GM18520 (cell line): ENCODE data around the gene PRRG2.
"Not testable (repeated sequence)": the region's sequence is repeated elsewhere in the genome, so short reads cannot be mapped to it uniquely, and the experiment has no call there.

Experiments used
- ATAC-seq: cut with Tn5 transposase; IDR thresholded peaks from one replicate; pipeline ENCODE4 v1.9.1; 2021; ENCODE audit not compliant: unreplicated experiment

Gene PRRG2

DNA sequence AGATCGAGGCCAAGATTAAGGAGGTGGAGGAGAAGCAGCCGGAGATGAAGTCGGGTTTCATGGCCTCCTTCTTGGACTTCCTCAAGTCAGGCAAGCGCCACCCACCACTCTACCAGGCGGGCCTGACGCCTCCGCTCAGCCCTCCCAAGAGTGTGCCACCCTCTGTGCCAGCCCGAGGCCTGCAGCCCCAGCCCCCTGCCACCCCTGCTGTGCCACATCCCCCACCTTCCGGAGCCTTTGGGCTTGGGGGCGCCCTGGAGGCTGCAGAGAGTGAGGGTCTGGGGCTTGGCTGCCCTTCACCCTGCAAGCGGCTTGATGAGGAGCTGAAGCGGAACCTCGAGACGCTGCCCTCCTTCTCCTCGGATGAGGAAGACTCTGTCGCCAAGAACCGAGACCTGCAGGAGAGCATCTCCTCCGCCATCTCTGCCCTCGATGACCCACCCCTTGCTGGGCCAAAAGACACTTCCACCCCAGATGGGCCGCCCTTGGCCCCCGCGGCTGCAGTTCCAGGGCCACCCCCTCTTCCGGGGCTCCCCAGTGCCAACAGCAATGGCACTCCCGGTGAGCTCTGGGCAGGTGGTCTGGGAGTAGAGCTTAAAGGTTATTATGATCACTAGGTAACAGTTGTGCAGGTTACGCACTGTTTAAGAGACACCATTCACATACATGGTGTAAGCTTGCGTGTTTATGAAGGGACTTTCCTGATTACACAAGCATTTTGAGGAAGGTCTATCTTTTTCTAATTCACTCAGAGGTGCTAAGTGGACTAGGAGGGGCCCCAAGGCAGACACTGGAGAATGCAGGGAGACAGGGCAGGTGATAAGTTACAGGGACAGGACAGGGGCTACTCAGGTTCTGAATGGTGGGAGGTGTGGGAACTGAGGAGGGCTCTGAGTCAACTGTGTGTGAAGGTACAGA, 18.5 kb downstream of the PRRG2 start:
- no peak for ATAC-seq

GRCh38 chr19:49601482-49602038, 20.4 kb downstream of the PRRG2 start:
- ATAC-seq, result no peak

DNA sequence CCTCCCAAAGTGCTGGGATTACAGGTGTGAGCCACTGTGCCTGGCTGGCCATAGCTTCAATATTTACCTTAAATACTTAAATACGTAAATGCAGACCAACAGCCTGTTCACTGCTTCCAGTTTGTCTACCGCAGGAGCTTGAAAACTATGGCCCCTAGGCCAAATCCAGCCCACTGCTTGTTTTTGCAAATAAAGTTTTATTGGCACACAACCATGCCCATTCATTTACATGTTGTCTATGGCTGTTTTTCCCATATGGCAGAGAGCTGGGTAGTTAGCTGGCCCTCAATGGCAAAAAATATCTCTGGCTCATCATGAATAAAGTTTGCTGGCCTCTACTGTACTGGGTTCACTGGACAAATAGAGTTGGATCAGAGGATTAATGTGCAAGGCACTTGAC, 21.7 kb downstream of the PRRG2 start:
- no peak for ATAC-seq

DNA sequence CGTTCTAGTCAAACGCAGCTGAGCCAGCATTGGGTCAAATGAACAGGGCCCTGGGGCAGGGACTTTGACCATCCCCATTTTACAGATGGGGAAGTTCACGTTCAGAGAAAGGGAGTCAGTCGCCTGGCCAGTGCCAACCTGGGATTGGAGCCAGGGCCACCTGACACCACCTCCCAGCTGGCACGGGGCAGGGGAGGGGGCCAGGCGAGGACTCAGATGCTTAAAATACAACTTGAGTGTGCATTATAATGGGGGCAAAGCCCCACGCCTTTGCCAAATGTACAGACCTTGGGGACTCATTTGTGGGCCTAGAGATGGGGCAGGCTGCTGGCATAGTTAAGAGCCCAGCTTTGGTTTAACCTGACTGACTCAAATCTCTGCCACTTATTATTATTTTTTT, 24.5 kb downstream of the PRRG2 start:
- ATAC-seq, result no peak

- no peak for ATAC-seq
These were observed 28.5 kb downstream of the PRRG2 start for GRCh38 chr19:49609499-49610092.

DNA sequence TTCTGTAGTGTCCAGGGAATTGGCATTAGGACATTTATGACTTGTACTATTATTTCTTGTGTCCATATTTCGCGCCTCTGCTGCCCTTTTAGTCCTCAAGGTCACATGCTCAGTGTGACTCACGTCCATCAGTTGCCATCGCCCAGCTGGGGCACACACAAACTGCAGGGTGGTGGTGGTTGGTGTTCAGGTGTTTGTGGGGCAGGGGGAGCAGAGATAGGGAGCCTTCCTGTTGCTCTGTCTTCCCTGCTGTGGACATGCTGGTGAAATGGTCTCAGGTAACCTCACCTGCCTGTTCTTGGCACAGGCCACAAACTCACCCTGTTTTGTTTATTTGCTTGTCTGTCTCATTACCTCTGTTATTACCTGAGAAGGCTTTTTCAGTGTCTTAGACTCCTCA, 32.3 kb downstream of the PRRG2 start:
- ATAC-seq, result no peak

- no peak for ATAC-seq
These were observed 33.1 kb downstream of the PRRG2 start for GRCh38 chr19:49614096-49614833.

- no peak for ATAC-seq
These were observed 34.7 kb downstream of the PRRG2 start for GRCh38 chr19:49615861-49616260.

DNA sequence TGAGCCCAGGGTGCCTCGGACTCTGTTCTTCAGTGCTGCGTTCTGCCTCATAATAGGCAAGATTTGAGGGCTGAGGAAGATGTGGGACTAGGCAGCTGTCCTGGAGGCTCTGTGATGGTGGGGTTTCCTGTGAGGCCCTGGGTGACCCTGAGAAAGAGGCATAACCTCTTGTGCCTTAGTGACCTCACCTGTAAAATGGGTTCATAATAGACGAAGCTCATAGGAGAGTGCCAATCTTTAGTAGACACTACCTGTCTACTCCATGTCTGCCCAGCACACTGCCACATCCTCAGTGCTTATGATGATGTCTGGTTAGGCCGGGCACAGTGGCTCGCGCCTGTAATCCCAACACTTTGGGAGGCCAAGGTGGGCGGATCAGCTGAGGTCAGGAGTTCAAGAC, 35.4 kb downstream of the PRRG2 start:
- no peak for ATAC-seq

DNA sequence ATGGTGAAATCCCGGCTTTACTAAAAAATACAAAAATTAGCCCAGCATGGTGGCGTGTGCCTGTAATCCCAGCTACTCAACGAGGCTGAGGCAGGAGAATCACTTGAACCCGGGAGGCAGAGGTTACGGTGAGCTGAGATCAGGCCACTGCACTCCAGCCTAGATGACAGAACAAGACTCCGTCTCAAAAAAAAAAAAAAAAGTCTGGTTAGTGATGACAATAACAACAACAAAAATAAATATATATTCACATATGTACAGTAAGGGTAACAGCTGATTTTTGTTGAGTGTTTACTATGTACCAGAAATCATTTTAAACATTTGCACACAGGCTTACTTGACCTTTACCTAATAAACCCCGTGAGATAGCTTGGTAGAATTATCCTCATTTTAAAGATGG, 35.8 kb downstream of the PRRG2 start:
- ATAC-seq, result no peak

DNA sequence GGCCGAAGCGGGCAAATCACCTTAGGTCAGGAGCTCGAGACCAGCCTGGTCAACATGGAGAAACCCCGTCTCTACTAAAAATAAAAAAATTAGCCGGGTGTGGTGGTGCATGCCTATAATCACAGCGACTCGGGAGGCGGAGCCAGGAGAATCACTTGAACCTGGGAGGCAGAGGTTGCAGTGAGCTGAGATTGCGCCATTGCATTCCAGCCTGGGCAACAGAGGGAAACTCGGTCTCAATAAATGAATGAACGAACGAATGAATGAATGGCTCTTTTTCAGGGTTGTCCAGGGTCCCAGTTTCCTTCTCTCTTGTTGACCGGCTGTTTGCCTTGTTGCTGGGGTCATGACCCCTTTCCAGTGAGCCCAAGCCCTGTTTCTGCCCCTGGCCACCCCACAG, 36.7 kb downstream of the PRRG2 start:
- not testable (repeated sequence) for ATAC-seq

DNA sequence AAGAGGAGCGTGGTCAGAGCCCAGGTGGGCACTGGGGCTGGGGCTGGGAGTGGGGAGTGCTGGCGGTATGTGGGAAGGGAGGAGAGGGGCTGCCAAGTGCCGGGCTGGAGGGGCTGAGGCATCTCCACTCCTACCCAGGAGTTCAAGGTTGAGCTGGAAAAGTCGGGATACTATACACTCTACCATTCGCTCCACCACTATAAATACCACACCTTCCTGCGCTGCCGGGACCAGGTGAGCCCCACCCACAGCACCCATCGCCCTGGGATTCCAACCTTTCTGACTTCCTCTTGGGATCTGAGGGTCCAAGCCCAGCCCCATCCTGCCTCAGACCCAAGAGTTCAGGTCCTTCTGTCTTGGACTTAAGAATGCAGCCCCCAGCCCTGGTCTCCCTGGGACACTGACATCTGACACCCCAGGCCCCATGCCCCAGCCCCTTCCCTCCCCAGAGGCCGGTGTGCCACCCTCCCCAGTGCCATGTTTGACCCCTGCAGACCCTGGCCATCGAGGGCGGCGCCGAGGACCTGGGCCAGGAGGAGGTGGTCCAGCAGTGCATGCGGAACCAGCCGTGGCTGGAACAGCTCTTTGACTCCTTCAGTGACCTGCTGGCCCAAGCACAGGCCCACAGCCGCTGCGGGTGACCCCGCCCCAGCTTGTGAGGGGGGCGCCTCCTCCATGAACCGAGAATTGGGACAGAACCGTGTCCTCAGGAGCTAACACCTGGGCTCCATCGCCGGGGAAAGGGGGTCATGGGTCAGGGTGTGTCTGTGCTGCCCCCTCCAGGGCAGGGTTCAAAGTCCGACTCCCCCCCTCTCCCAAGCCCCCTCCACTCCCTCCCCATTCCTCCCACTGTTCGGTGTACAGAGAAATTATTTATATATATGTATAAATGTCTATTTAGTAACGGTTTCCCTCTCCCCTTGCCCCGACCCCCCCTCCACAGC, 44.1 kb downstream of the PRRG2 start:
- no peak for ATAC-seq

DNA sequence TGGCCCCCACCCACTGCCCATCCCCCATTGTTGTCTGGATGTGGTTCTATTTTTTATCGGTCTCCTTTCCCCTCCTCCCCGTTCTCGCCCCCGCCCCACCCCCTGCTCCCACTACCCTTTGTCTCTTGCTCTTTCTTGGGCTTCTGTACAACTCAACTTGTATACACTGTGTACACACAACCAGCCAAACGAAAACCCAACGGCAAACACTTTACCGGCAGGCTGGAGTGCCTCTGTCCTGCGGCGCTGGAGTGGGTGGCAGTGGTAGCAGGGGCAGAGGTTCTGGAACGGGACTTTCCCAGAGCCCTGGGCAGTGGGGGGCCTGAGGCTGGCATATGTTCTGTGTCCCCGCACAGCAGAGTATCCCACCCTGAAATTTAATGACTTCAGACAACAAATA, 45.1 kb downstream of the PRRG2 start:
- ATAC-seq, result no peak

GRCh38 chr19:49629659-49630058, 48.5 kb downstream of the PRRG2 start:
- no peak for ATAC-seq

- no peak for ATAC-seq
These were observed 50.0 kb downstream of the PRRG2 start for GRCh38 chr19:49631014-49631588.

GRCh38 chr19:49631610-49632192, 50.6 kb downstream of the PRRG2 start:
- no peak for ATAC-seq

GRCh38 chr19:49632576-49632975, 51.5 kb downstream of the PRRG2 start:
- no peak for ATAC-seq

GRCh38 chr19:49633273-49633672, 52.2 kb downstream of the PRRG2 start:
- ATAC-seq, result not testable (repeated sequence)

GRCh38 chr19:49635530-49636232, 54.6 kb downstream of the PRRG2 start:
- ATAC-seq, result no peak
